SK-N-SH (cell line): ENCODE data around the gene IMMT.

Experiments
- CHD2 ChIP-seq: fragments of 150-350 bp; IDR thresholded peaks from 2 replicates; pipeline ENCODE4 v1.6.1; 2018; ENCODE audit warnings: low read length; ENCODE audit not compliant: partially characterized antibody
- EZH2phosphoT487 ChIP-seq: fragments of 200-600 bp; sonication (generic); IDR thresholded peaks from 2 replicates; pipeline ENCODE4 v1.6.1; 2017; ENCODE audit warnings: low read depth, mixed run types, mild to moderate bottlenecking, antibody characterized with exemption, moderate library complexity, borderline replicate concordance
- FOXJ3 ChIP-seq: sonication (generic); formaldehyde crosslinking; IDR thresholded peaks from 2 replicates; pipeline ENCODE4 v1.5.1; 2020; ENCODE audit warnings: mild to moderate bottlenecking, missing genetic modification reagents
- FOXM1 ChIP-seq: IDR thresholded peaks from 2 replicates; pipeline ENCODE4 v1.4.0; 2012; ENCODE audit warnings: low read depth, mild to moderate bottlenecking
- GABPA ChIP-seq: IDR thresholded peaks from 2 replicates; pipeline ENCODE4 v1.4.0; 2012; ENCODE audit warnings: low read depth, mild to moderate bottlenecking
- JUND ChIP-seq: IDR thresholded peaks from 2 replicates; pipeline ENCODE4 v1.4.0; 2012
- POLR2AphosphoS5 ChIP-seq: IDR thresholded peaks from 2 replicates; pipeline ENCODE4 v1.6.1; 2012; ENCODE audit warnings: low read depth, low read length
- RAD21 ChIP-seq: IDR thresholded peaks from 2 replicates; pipeline ENCODE4 v1.6.1; 2012; ENCODE audit warnings: mild to moderate bottlenecking, low read length
- RCOR1 ChIP-seq: fragments of 150-350 bp; IDR thresholded peaks from 2 replicates; pipeline ENCODE4 v1.6.1; 2017; ENCODE audit warnings: antibody characterized with exemption, low read length
- TF ChIP-seq, protein P1 (sequence below): IDR thresholded peaks from 2 replicates; pipeline ENCODE4; 2012
- TF ChIP-seq, protein P2 (sequence below): fragments of 200-600 bp; sonication (generic); IDR thresholded peaks from 2 replicates; pipeline ENCODE4 v1.6.1; 2017; ENCODE audit warnings: antibody characterized with exemption, mild to moderate bottlenecking, moderate library complexity
- TF ChIP-seq, protein P3 (sequence below): fragments of 150-350 bp; IDR thresholded peaks from 2 replicates; pipeline ENCODE4 v1.6.1; 2016; ENCODE audit warnings: mild to moderate bottlenecking, low read depth, low read length
- TF ChIP-seq, protein P4 (sequence below): IDR thresholded peaks from 2 replicates; pipeline ENCODE4 v1.6.1; 2012; ENCODE audit warnings: mild to moderate bottlenecking, low read depth, low read length, moderate library complexity

DNA sequence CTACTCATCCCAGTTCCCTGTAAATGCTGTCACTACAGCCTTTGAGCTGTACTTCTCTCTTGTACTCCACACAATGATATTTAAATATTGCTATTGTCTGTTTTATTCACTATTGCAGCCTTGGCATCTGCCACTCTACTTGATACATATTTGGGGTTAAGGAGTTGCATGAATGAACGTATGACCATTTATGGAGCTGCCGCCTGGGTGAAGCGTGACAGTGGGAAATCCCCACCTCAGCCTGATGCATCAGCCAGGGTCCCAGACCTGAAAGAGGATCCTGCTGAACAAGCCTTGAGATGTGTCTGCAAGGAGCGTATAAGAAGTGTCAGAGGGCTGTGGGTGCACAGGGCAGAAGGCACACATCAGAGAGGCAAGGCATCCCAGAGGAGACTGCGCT, 43.1 kb upstream of the IMMT start:
- TF ChIP-seq, protein P1, sequence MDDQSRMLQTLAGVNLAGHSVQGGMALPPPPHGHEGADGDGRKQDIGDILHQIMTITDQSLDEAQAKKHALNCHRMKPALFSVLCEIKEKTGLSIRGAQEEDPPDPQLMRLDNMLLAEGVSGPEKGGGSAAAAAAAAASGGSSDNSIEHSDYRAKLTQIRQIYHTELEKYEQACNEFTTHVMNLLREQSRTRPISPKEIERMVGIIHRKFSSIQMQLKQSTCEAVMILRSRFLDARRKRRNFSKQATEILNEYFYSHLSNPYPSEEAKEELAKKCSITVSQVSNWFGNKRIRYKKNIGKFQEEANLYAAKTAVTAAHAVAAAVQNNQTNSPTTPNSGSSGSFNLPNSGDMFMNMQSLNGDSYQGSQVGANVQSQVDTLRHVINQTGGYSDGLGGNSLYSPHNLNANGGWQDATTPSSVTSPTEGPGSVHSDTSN, result no peak
- TF ChIP-seq, protein P2, sequence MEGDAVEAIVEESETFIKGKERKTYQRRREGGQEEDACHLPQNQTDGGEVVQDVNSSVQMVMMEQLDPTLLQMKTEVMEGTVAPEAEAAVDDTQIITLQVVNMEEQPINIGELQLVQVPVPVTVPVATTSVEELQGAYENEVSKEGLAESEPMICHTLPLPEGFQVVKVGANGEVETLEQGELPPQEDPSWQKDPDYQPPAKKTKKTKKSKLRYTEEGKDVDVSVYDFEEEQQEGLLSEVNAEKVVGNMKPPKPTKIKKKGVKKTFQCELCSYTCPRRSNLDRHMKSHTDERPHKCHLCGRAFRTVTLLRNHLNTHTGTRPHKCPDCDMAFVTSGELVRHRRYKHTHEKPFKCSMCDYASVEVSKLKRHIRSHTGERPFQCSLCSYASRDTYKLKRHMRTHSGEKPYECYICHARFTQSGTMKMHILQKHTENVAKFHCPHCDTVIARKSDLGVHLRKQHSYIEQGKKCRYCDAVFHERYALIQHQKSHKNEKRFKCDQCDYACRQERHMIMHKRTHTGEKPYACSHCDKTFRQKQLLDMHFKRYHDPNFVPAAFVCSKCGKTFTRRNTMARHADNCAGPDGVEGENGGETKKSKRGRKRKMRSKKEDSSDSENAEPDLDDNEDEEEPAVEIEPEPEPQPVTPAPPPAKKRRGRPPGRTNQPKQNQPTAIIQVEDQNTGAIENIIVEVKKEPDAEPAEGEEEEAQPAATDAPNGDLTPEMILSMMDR, result no peak
- TF ChIP-seq POLR2AphosphoS5, result no peak
- no peak for TF ChIP-seq CHD2
- no peak for TF ChIP-seq RCOR1
- no peak for TF ChIP-seq FOXM1
- TF ChIP-seq EZH2phosphoT487, result no peak
- TF ChIP-seq, protein P3, sequence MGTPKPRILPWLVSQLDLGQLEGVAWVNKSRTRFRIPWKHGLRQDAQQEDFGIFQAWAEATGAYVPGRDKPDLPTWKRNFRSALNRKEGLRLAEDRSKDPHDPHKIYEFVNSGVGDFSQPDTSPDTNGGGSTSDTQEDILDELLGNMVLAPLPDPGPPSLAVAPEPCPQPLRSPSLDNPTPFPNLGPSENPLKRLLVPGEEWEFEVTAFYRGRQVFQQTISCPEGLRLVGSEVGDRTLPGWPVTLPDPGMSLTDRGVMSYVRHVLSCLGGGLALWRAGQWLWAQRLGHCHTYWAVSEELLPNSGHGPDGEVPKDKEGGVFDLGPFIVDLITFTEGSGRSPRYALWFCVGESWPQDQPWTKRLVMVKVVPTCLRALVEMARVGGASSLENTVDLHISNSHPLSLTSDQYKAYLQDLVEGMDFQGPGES, result no peak
- TF ChIP-seq RAD21, result no peak
- TF ChIP-seq GABPA, result no peak
- no peak for TF ChIP-seq FOXJ3 (CRISPR knock-in tag)
- no peak for TF ChIP-seq JUND
- TF ChIP-seq, protein P4, sequence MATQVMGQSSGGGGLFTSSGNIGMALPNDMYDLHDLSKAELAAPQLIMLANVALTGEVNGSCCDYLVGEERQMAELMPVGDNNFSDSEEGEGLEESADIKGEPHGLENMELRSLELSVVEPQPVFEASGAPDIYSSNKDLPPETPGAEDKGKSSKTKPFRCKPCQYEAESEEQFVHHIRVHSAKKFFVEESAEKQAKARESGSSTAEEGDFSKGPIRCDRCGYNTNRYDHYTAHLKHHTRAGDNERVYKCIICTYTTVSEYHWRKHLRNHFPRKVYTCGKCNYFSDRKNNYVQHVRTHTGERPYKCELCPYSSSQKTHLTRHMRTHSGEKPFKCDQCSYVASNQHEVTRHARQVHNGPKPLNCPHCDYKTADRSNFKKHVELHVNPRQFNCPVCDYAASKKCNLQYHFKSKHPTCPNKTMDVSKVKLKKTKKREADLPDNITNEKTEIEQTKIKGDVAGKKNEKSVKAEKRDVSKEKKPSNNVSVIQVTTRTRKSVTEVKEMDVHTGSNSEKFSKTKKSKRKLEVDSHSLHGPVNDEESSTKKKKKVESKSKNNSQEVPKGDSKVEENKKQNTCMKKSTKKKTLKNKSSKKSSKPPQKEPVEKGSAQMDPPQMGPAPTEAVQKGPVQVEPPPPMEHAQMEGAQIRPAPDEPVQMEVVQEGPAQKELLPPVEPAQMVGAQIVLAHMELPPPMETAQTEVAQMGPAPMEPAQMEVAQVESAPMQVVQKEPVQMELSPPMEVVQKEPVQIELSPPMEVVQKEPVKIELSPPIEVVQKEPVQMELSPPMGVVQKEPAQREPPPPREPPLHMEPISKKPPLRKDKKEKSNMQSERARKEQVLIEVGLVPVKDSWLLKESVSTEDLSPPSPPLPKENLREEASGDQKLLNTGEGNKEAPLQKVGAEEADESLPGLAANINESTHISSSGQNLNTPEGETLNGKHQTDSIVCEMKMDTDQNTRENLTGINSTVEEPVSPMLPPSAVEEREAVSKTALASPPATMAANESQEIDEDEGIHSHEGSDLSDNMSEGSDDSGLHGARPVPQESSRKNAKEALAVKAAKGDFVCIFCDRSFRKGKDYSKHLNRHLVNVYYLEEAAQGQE, result no peak
